Measurements from ENCODE around the gene IQSEC1. TPM values are rescaled to one million over a fixed set of nuclear protein-coding genes. Genes with fewer than 3 reads are reported as not detected.

IQSEC1 gene
- total RNA-seq, 3 donors from 2014 or later: 19.8 to 42.2 (median 21.9) TPM

GRCh38 chr3:12965999-12966846 is 107.0 kb downstream of the IQSEC1 start:
- ATAC-seq (no peak), DNase-seq (peak in 1 of 3 donors; percentile 46)
- intact Hi-C loops (cut with DNase I, micrococcal nuclease): no loop called here
- H3K4me1 ChIP-seq (ENCODE audit: low read depth): peaks cover 38% of the 10 kb centered on the region
- no peak overlapping the region for H3K4me3 ChIP-seq
- no peaks in the 10 kb centered on the region for H3K36me3 ChIP-seq (ENCODE audit: low read depth)
- TF ChIP-seq, protein P1, sequence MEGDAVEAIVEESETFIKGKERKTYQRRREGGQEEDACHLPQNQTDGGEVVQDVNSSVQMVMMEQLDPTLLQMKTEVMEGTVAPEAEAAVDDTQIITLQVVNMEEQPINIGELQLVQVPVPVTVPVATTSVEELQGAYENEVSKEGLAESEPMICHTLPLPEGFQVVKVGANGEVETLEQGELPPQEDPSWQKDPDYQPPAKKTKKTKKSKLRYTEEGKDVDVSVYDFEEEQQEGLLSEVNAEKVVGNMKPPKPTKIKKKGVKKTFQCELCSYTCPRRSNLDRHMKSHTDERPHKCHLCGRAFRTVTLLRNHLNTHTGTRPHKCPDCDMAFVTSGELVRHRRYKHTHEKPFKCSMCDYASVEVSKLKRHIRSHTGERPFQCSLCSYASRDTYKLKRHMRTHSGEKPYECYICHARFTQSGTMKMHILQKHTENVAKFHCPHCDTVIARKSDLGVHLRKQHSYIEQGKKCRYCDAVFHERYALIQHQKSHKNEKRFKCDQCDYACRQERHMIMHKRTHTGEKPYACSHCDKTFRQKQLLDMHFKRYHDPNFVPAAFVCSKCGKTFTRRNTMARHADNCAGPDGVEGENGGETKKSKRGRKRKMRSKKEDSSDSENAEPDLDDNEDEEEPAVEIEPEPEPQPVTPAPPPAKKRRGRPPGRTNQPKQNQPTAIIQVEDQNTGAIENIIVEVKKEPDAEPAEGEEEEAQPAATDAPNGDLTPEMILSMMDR (IDR thresholded peaks at IDR 0.05): no peak
- H3K9me3 ChIP-seq: no peaks in the 10 kb centered on the region

- intact Hi-C loops (cut with DNase I, micrococcal nuclease): no loop called here
- H3K4me3 ChIP-seq: no peak overlapping the region
- TF ChIP-seq, protein P1 (IDR thresholded peaks at IDR 0.05): no peak
Measured at GRCh38 chr3:12964711-12965612, 108.3 kb downstream of the IQSEC1 start.

GRCh38 chr3:12963922-12964701 is 109.1 kb downstream of the IQSEC1 start:
- H3K9me3 ChIP-seq: no peaks in the 10 kb centered on the region
- no peaks in the 10 kb centered on the region for H3K36me3 ChIP-seq (ENCODE audit: low read depth)
- ATAC-seq (no peak), DNase-seq (peak in 2 of 3 donors; percentile 22 to 41)
- peaks cover 40% of the 10 kb centered on the region for H3K4me1 ChIP-seq (ENCODE audit: low read depth)
- TF ChIP-seq, protein P1 (IDR thresholded peaks at IDR 0.05): no peak
- intact Hi-C loops (cut with DNase I, micrococcal nuclease): no loop called here
- no peak overlapping the region for H3K4me3 ChIP-seq

More at GRCh38 chr3:12964711-12965612, 108.3 kb downstream of the IQSEC1 start:
- no peaks in the 10 kb centered on the region for H3K36me3 ChIP-seq (ENCODE audit: low read depth)
- peak; percentile 47 for ATAC-seq
- peak in 2 of 3 donors; percentile 5 to 61 for DNase-seq
- H3K9me3 ChIP-seq: no peaks in the 10 kb centered on the region
- peaks cover 40% of the 10 kb centered on the region for H3K4me1 ChIP-seq (ENCODE audit: low read depth)

DNA sequence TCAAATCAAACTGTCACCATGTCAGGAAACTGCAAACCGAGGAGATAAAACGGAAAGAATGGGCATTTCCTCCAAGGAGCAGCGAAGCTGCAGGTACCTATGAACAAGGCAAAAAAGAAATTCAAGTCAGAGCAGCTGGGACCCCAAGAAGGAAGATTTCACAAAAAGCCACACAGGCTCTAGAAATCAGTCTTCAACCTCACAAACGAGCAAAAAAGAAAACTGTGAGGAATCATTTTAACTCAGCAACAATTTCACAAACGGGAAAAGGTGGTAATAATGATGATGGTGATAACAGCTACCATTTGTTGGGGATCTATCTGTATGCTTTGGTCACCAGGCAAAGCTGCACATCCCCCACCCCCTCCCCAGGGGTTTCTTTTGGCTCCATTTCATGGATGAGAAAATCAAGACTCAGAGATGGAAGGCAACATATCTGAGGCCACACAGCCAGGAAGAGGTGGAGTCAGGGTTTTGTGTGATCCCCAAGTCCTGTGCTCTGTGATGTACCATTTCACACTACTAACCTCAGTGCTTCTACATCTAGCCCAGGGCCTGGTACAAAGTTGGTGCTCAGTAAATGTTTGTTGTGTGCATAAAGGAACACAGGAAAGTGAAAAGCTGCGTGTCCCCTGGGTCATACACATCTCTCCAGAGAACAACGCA is 109.9 kb downstream of the IQSEC1 start:
- no peak for ATAC-seq

More for the DNA sequence above, 109.9 kb downstream of the IQSEC1 start:
- Histone ChIP-seq H3K36me3 (ENCODE audit: low read depth) (no peaks in the 10 kb centered on the region), H3K4me3 (no peak overlapping the region), H3K9me3 (no peaks in the 10 kb centered on the region), H3K4me1 (ENCODE audit: low read depth) (peaks cover 40% of the 10 kb centered on the region)
- DNase-seq: no peak
- intact Hi-C loops (cut with DNase I, micrococcal nuclease): no loop called here
- TF ChIP-seq, protein P1 (IDR thresholded peaks at IDR 0.05): no peak
